ENCODE data around the gene CHI3L2. TPM values are rescaled to one million over a fixed set of nuclear protein-coding genes. Genes with fewer than 3 reads are reported as not detected.
A peak's percentile ranks its signal among the peaks of the same experiment; 100 is the strongest.

Gene CHI3L2
- total and polyA plus RNA-seq, 8 donors, result 0.33 to 222 (median 0.56) TPM

GRCh38 chr1:111220302-111220890 lies 7.1 kb upstream of the CHI3L2 start:
- Histone ChIP-seq H3K4me1 (peaks cover 7 to 68% of the 10 kb centered on the region in 2 donors), H3K27ac (peak overlapping the region in 1 of 2 donors; percentile 3), H3K4me3 (no peak overlapping the region), H3K27me3 (no peaks in the 10 kb centered on the region), H3K36me3 (no peaks in the 10 kb centered on the region), H3K9me3 (no peaks in the 10 kb centered on the region)
- no peak for TF ChIP-seq CTCF (IDR thresholded peaks at IDR 0.05)
- intact Hi-C loops (cut with DNase I), result loop anchor here in 1 of 2 donors (10.0 kb wide), 1 partner anchor 184 kb away; no protein-coding TSS in a partner anchor
- ATAC-seq, result no peak
- DNase-seq, result no peak

GRCh38 chr1:111221276-111221632 lies 6.3 kb upstream of the CHI3L2 start:
- no peak for TF ChIP-seq CTCF (IDR thresholded peaks at IDR 0.05)
- H3K27me3 ChIP-seq, result no peaks in the 10 kb centered on the region
- ATAC-seq, result no peak
- H3K4me1 ChIP-seq, result peaks cover 7 to 61% of the 10 kb centered on the region in 2 donors
- no peak overlapping the region for H3K4me3 ChIP-seq
- no peak for DNase-seq
- no peaks in the 10 kb centered on the region for H3K36me3 ChIP-seq
- peak overlapping the region in 1 of 2 donors; percentile 74 for H3K27ac ChIP-seq
- no peaks in the 10 kb centered on the region for H3K9me3 ChIP-seq
- intact Hi-C loops (cut with DNase I), result loop anchor here in 1 of 2 donors (10.0 kb wide), 1 partner anchor 184 kb away; no protein-coding TSS in a partner anchor

GRCh38 chr1:111221633-111222291 lies 5.8 kb upstream of the CHI3L2 start:
- ATAC-seq (no peak), DNase-seq (no peak)
- H3K27ac ChIP-seq, result peak overlapping the region in 1 of 2 donors; percentile 74
- H3K4me3 ChIP-seq, result no peak overlapping the region
- TF ChIP-seq CTCF (IDR thresholded peaks at IDR 0.05), result no peak
- H3K36me3 ChIP-seq, result no peaks in the 10 kb centered on the region
- no peaks in the 10 kb centered on the region for H3K9me3 ChIP-seq
- peaks cover 7 to 62% of the 10 kb centered on the region in 2 donors for H3K4me1 ChIP-seq
- intact Hi-C loops (cut with DNase I), result loop anchor here in 1 of 2 donors (10.0 kb wide), 1 partner anchor 183 kb away; no protein-coding TSS in a partner anchor
- no peaks in the 10 kb centered on the region for H3K27me3 ChIP-seq

GRCh38 chr1:111222308-111223125 lies 5.0 kb upstream of the CHI3L2 start:
- ATAC-seq, result peak; percentile 96
- peak; percentile 87 to 94 for TF ChIP-seq CTCF (IDR thresholded peaks at IDR 0.05)

More at GRCh38 chr1:111222308-111223125, 5.0 kb upstream of the CHI3L2 start:
- Histone ChIP-seq H3K27ac (peak overlapping the region in 1 of 2 donors; percentile 74), H3K36me3 (no peaks in the 10 kb centered on the region), H3K27me3 (no peaks in the 10 kb centered on the region), H3K4me1 (peaks cover 7 to 62% of the 10 kb centered on the region in 2 donors), H3K4me3 (no peak overlapping the region), H3K9me3 (no peaks in the 10 kb centered on the region)
- DNase-seq, result peak in 3 of 4 donors; percentile 49 to 95 (median 81)
- intact Hi-C loops (cut with DNase I), result loop anchor here in 1 of 2 donors (10.0 kb wide), 1 partner anchor 182 kb away; no protein-coding TSS in a partner anchor
